Stimulated activated CD4-positive, alpha-beta T cell treated with anti-CD3 and anti-CD28 coated beads, TNF-alpha, amount 100 ng/mL, for 48 hours (primary cell): ENCODE results near the gene GAN.
A peak's percentile ranks its signal among the peaks of the same experiment; 100 is the strongest.

Source experiments
- DNase-seq, 3 donors: peaks; one replicate each; pipeline ENCODE4 v3.0.0-alpha.2; 2020; ENCODE audit warnings: low read depth in 3 of 3

Gene GAN

GRCh38 chr16:81314603-81315270 lies at the start of gene GAN:
GAN (plus strand) TSS chr16:81314962; CDS start chr16:81315114, 152 bp downstream.
- DNase-seq = peak; percentile 86 to 92 (median 91)

DNA sequence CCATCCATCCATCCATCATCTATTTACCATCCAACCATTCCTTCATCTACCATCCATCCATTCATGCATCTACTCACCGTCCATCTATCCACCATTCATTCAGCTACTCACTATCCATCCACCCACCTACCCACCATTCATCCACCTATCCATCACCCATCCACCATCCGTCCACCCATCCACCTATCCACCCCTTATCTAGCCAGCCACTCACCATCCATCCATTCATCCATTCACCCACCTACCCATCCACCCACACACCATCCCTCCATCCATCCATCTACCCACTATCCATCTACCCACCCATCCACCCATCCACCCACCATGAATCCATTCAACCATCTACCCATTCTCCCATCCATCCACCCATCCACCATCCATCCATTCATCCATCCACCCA lies 49.7 kb upstream of the GAN start:
- no peak for DNase-seq

DNA sequence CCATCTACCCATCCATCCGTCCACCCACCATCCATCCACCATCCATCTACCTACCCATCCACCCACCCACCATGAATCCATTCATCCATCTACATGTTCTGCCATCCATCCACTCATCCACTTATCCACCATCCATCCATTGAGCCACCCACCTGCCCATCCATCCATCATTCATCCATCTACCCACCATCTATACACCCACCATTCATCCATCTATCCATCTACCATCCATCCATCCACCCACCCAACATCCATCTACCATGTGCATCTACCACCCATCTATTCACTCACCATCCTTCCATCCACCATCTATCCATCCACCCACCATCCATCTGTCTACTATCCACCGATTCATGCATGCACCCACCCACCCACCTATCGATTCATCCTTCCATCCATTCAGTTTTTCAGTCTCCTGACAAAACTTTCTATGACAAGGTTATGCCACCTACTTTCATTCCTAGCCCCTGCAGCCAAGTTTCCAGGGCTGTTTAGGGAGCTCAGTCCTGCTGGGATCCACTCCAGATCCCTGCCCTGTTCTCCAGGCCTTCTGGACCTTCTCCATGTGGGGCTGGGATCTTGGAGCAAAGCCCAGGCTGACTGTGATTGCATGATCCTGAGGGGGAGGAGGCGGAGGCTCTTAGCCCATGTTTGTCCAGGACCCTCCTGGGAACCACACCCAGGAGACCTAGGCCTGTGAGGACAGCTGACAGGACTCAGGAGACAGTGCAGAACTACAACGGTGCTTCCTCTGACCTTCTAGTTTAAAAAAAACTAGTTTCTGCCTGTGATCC lies 48.9 kb upstream of the GAN start:
- no peak for DNase-seq

DNA sequence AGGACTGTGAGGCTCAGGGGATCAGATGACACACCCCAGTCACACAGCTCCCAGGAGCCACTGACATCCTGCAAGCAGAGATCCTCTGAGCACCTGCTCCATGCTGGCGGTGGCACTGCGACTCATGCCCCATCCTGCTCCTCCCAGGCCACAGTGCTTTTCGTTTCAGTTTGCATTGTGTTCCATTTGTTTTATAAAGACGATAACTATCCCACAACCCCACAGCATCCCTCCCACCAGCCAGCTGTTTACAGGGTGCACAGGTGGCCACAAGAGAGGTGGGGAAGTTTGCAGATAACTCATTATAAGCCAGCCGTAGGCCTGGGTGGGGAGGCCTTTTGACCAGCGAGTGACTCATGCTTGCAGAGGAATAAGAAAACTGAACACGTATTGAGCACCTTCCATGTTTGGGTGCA lies 48.1 kb upstream of the GAN start:
- peak in 1 of 3 donors; percentile 15 for DNase-seq

- DNase-seq = no peak
Measured at GRCh38 chr16:81268509-81268908, 46.3 kb upstream of the GAN start.

DNA sequence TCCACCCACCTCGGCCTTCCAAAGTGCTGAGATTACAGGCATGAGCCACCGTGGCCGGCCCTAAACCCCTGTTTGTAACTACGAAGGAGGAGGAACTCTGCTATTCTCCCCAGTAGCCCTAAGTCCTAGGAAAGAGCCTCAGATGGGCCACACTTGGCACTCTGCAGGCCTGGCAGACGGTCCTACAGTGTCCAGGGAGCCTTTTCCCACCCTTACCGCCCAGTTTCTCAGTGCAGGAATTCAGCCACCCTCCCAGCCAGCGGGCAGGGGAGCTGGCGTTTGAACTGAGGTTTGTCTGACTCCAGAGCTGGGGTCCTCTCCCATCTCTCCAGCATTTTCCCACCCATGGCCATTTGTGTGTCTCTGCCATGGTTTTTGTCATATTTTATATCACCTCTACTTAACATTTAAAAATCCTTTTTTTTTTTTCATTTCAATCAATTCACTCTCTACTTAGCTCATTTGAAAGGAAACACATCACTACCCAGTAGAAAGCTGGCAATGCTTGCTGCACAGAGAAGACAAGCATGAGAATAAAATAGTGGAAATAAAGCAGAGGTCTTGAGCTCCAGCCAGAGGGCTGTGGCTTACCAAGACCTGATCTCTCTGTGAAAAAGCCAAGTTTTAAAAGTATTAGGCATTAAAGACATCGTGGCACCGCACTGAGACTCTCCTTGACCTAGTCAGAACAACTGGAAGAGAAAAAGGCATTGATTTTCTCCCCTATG lies 41.4 kb upstream of the GAN start:
- no peak for DNase-seq

DNA sequence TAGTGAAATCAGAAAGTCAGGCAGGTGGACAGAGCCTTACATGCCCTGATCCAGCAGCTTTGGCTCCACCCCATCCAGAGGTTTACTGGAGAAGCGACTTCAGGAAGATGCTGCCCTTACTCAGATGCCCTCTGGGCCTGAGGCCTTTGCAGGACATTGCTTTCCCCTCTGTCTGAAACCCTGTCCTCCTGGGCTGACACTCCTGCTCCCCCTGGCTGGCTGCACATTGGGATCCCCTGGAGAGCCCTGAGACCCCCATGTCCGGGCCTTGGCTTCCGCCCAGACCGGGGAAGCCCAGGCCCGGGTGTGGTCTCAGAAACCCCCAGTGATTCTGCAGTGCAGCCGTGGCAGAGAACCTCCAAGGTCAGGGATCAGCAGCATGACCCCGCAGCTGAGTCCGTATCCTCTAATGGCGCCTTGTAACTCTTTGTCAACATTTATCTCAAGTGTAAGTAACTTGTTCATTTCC lies 39.7 kb upstream of the GAN start:
- no peak for DNase-seq

DNA sequence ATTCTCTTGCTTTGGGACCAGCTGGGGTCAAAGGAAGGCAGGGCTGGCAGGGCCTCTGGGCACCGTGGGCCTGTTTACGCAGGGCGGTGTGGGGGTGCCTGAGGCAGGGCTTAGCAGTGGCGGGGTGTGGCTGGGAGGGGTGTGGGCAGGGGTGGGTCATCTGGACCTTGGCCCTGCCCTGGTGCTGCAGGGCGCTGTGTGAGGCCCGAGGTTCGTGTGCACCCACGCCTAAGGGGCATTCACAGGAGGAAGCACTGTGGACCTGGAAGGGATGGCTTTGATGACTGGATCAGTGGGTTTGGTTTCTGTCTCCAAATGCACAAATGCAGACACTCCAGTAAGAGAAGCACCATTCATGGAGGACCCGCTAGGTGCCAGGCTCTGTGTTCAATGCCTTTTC lies 39.0 kb upstream of the GAN start:
- no peak for DNase-seq

DNA sequence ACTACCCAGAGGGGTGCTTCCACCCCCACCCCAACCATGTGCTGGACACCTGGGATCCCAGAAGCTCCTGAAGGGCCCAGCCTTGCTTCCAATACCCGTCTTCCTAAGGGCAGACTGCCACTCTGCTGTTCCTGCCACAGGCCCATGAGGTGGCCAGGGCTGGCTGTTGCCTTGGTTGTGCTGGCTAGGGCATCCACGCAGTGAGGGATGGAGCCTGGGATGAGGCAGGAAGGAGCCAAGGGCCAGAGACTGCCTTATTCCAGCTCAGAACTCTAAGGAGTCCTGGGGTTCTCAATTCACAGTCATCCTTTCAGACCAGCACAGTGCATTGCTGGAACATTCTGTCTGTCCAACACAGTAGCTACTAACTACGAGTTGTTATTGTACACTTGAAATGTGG lies 38.4 kb upstream of the GAN start:
- DNase-seq = no peak

- DNase-seq = no peak
Measured at GRCh38 chr16:81277541-81278080, 37.2 kb upstream of the GAN start.

DNA sequence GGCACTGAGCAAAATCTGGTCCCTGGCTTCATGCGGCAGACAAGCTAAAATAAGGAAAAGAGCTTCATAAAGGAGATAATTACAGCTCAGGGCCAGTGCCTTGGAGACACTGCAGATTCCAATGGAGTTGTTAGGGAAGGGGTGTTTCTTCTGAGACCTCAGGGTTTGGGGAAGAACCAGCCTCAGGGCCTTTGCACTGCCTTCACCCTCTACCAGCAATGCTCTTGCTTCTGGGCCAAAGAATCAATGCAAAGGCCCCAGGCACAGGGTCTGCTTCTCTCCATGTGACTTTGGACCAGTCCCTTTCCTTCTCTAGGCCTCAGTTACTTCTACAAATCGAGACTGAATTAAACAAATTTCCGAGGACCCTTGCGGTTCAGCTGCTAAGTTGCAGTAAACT lies 36.2 kb upstream of the GAN start:
- DNase-seq = no peak

DNA sequence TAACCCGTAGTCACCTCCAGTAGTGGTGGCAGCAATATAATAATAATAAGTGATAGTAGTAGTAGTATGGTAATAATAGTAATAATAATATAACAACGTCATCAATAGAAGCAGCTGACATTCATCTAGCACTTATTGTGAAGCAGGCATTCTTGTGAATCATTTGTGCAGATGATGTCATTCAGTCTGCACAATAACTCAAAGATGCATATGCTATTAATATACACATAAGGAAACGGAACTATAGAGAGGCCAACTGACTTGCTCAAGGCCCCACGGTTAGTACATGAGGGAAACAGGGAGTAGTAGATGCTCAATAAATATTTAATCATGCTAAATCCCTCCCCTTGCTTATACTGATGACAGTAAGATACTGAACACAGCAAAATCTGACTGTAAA lies 35.4 kb upstream of the GAN start:
- DNase-seq = no peak

DNA sequence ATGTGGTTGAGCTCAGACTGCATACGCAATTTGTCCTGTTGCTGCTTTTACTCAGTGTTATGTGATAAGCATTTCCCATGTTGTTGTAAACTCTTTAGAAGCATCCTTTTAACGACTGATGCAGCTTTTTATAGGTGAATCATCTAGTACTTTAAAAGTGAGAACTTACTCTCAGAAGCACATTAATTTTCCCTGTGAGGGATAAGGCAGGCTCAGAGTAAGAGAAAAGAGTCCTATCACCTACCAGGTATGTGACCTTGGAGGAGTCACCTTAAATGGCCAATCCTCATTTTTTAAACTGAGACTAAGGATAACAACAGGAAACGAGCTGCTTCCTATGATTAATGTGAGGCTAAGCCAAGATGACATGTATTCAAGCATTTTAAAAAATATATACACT lies 34.4 kb upstream of the GAN start:
- DNase-seq = no peak

DNA sequence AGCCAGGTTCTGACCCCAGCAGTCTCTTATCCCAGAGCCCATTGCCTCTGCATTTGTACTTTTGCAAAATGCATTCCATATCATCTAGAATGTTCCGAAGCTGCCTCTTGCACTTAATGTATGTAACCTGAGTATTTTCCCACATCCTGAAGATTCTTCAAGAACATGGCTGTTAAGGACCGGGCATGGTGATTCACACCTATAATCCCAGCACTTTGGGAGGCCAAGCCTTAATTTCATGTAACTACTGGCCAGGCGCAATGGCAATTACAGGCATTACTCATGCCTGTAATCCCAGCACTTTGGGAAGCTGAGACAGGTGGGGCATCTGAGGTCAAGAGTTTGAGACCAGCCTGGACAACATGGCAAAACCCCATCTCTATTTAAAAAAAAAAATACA lies 31.7 kb upstream of the GAN start:
- DNase-seq = no peak

- no peak for DNase-seq
Measured at GRCh38 chr16:81284995-81285600, 29.7 kb upstream of the GAN start.

GRCh38 chr16:81286190-81286589 lies 28.6 kb upstream of the GAN start:
- DNase-seq = no peak

GRCh38 chr16:81291117-81291516 lies 23.6 kb upstream of the GAN start:
- DNase-seq = no peak

DNA sequence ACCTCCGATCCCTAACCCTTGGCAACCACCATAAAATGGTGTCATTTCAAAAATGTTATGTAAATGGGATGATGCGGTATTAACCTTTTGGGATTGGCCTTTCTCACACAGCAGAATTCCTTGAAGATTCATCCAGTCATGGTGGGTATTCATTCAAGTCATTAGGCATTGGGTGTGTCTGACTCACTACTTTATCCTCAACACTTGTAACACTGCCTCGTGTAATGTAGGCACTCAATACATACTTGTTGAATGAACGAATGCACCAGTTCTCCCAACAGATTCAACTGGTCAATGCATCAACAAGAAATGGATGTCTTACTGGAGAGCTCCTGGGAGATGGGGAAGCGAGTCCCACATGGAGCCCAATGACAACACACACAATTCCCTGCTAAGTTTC lies 21.8 kb upstream of the GAN start:
- no peak for DNase-seq

- DNase-seq = no peak
Measured at GRCh38 chr16:81293909-81294802, 20.6 kb upstream of the GAN start.

- no peak for DNase-seq
Measured at GRCh38 chr16:81296631-81297030, 18.1 kb upstream of the GAN start.

DNA sequence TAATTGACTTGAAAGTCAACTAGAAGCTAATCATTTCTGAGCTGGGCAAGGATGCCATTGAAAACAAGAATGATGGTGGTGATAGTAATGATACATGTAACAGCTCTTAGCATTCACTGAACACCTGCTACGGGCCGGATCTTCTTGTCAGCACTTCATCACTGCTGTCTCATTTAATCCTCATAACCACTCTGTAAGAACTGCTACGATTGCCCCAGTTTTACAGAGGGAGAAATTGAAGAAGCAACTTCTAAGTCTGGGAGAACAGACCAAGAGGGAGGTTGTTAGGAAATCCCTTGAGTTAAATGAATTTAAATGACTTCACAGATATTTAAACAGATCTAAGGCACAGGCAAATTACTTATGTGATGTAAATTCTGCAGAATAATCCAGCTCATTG lies 7.0 kb upstream of the GAN start:
- no peak for DNase-seq
